Inflammatory macrophage treated with lipopolysaccharide for 1 hour (primary cell): ENCODE results near the gene RTF1.

Experiments used
- DNase-seq, 2 donors: peaks; one replicate each; pipeline ENCODE4 v3.0.0-alpha.2; 2020 to 2022

RTF1 gene

DNA sequence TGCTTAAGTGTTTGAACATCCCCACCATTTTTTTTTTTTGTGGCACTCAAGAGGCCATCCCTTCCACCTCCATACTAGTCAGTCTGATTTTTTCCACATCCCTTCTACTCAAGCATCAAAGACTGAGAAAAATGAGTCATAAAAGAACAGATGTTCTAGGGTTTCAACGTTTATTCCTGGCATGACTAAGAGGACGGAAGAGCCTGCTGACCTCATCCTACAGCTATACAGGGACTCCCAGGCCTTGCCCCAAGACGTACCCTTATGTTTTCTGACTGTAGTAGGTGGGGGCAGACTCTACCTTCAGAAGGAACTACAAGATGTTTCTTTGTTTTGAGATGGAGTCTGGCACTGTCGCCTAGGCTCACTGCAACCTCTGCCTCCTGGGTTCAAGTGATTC is 73.5 kb downstream of the RTF1 start:
- peak in 1 of 2 donors; percentile 90 for DNase-seq

DNA sequence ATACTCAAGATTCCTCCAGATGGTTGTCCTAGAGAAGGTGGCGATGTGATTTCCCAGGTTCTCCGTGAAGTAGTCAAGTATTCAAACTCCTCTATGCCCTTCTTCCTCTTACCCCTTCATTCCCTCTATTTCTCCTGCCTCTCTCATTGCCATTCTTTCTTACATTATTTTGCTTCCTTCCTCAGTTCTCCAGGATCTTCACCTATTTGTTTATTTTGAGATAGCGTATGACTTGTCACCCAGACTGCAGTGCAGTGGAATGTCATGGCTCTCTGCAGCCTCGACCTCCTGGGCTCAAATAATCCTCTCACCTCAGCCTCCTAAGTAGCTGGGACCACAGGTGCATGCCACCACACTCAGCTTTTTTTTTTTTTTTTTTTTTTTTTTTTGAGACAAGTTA is 75.0 kb downstream of the RTF1 start:
- no peak for DNase-seq

- DNase-seq, result no peak
These were observed 75.8 kb downstream of the RTF1 start for GRCh38 chr15:41492597-41493204.

DNA sequence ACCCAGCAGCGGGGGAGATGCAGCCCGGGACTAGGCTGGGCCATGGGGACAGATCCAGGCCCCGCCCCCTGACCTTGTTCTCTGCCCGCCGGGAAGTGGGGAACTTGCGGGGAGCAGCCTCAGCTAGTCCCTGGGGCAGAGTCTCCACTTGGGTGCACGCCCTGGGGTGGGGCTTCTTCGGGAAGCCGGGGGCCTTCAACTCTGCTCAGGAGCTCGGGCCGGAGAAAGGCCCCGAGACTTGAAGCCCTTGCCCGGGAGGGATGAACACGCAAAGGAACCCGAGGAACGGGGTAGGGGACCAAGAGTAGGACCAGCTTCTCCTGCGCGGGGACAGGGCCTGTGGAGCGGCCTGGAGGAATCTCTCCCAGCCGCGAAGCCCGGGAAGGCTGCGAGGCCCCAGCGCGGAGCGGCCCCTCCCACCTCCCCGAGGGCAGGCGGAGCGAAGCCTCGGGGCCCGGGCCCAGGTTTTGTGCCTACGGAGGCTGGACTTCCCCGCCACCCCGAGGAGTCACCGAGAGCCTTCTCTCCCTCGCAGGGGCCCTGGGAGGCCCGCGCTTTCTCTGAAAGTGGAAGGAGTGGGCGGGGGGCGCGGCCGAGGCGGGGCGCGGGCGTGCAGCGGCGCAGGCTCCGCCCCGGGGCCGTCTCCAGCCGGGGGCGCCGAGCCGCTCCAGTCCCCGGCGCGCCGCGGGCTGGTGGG is 76.5 kb downstream of the RTF1 start, which contains the start of gene ITPKA:
Gene ITPKA (plus strand): TSS at position 670 of the 697 bp plus-strand sequence. CDS start 54 bp downstream, outside the sequence.
- peak; percentile 83 to 87 for DNase-seq

GRCh38 chr15:41493902-41494189 is 77.0 kb downstream of the RTF1 start:
- no peak for DNase-seq

DNA sequence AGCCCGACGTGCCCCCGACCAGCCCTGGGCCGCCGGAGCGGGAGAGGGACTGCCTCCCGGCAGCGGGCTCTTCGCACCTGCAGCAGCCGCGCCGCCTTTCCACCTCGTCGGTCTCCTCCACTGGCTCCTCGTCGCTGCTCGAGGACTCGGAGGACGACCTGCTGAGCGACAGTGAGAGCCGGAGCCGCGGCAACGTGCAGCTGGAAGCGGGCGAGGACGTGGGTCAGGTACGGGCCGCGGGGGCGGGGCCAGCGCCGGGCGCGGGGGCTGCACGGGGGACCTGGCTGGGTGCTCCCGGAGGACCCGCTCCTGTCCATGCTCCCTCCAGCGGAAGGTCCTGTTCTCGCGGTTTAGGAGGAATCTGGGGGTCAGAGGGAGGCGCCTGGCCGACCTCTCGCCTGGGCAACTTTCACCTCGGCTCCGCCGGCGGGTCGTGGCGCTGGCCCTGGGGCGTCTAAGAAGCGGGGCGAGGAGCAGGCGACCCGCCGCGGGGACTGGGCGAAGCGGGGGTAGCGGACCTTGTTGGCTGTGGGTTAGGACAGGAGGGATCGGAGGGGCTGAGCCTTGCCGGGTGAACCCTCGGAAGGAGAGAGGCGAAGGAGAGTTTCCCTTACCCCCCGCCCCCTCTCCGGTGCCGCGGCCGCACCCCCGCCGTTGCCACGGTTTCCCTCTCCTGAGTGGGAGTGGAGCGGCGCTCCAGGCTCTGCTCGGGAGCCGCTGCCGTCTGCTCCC is 77.5 kb downstream of the RTF1 start:
- no peak for DNase-seq

- DNase-seq, result no peak
These were observed 78.2 kb downstream of the RTF1 start for GRCh38 chr15:41494922-41495735.

- DNase-seq, result no peak
These were observed 79.1 kb downstream of the RTF1 start for GRCh38 chr15:41495736-41496599.

GRCh38 chr15:41498657-41499056 is 81.8 kb downstream of the RTF1 start:
- DNase-seq, result no peak

- DNase-seq, result no peak
These were observed 82.4 kb downstream of the RTF1 start for GRCh38 chr15:41499109-41499851.

- DNase-seq, result no peak
These were observed 84.5 kb downstream of the RTF1 start for GRCh38 chr15:41501191-41501917.

- DNase-seq, result peak in 1 of 2 donors; percentile 19
These were observed 85.3 kb downstream of the RTF1 start for GRCh38 chr15:41501931-41502794.

DNA sequence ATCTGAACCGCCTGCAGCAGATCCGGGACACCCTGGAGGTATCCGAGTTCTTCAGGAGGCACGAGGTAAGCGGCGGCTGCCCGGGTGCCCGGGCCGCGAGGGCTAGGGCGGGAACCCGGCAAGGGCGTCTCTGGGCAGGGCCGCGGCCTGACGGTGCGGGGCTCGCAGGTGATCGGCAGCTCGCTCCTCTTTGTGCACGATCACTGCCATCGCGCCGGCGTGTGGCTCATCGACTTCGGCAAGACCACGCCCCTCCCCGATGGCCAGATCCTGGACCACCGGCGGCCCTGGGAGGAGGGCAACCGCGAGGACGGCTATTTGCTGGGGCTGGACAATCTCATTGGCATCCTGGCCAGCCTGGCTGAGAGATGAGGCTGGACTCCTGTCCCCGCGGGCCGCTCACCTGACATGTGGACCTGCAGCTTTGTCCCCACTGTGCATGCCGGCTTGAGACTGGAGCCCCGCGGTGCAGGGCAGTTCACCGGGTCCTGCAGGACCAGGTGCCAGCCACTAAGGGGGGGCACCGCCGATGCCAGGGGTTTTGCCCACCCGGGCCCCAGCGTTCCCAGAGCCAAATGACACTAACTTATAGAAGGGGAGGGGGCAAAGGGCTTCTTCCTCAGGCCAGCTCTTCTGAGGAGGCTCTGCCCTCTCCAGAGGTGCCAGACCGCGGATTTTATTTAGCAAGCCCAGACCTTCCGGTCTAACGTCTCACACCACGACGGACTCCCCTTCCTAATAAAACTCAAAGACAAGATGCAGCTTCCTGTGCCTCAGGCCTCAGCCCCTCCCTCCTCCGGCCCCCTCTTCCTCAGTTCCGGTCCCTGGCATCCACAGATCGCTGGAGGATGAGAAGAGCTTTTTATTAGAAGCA is 86.1 kb downstream of the RTF1 start:
- no peak for DNase-seq

- no peak for DNase-seq
These were observed 86.7 kb downstream of the RTF1 start for GRCh38 chr15:41503669-41504010.

DNA sequence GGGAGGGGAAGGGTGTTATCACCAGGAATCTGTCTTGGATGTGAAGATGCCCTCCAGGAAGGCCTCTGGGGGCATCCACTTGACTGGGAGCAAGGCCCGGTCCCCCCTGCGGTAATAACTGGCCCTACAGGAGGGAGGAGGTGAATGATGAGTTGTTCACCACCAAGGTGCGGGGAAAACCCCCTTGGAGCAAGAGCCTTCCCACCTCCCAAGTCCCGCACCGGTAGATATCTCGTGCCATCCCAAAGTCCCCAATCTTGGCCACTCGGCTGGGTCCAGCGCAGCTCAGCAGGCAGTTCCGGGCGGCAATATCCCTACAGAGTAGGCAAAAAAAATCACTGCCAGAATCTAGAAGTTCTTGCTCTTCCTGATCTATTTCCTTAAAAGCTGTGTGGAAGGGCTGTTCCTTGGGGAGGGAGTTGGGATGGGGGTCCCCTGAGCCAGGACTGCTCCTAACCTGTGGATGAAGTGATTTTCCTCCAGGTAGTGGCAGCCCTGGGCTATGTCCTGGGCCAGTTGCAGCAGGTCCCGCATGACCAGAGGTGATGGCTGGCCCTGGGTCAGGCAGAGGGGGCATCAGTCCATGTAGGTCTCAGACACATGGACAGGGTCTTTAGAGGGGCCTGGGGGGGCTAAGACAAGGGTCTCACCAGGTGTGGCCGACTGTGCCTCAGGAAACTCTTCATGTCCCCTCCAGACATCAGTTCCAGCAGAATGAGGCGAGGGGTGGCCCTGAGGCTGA is 88.0 kb downstream of the RTF1 start:
- DNase-seq, result no peak

- no peak for DNase-seq
These were observed 88.9 kb downstream of the RTF1 start for GRCh38 chr15:41505776-41506175.

- DNase-seq, result no peak
These were observed 90.0 kb downstream of the RTF1 start for GRCh38 chr15:41506796-41507341.

DNA sequence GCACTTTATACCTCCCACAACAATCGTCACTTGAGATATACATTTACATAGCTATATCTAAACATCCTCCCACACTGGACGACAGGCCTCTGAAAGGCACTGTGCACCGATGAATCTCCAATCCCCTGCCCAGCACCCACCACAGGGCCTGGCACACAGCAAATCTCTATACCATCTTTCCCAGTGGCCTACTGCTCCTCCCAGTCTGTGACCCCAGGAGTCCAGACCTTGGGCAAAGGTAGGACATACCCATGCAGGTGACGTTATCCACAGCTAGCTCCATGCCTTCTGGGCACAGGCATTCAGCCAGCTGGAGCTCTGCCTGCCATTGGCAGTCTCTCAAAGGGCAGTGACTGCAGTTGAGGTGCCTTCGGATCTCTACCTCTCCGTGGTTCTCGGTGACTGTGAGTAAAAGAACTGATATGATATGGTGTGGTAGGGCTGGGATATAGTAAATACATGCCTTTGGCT is 91.0 kb downstream of the RTF1 start:
- DNase-seq, result no peak
